Osteoblast (primary cell): ENCODE results near the gene VAPA. TPM values are rescaled to one million over a fixed set of nuclear protein-coding genes. Genes with fewer than 3 reads are reported as not detected.
A peak's percentile ranks its signal among the peaks of the same experiment; 100 is the strongest.

Experiments
- DNase-seq: peaks from one replicate; pipeline ENCODE4 v3.0.0; 2011; ENCODE audit warnings: low spot score, mixed read lengths; ENCODE audit not compliant: insufficient read length; ENCODE audit errors: missing footprints
- H2AFZ ChIP-seq: 2 replicates; pipeline ENCODE4 v1.6.0; 2011; ENCODE audit warnings: mild to moderate bottlenecking, low read length
- H3K27ac ChIP-seq: 2 replicates; pipeline ENCODE4 v1.5.1; 2011; ENCODE audit warnings: mild to moderate bottlenecking, low read depth, low read length, moderate library complexity
- H3K27me3 ChIP-seq: 2 replicates; pipeline ENCODE4 v1.6.0; 2012; ENCODE audit warnings: mild to moderate bottlenecking, control low read depth, inconsistent platforms, low read length, moderate library complexity; ENCODE audit not compliant: insufficient read depth
- H3K36me3 ChIP-seq: 2 replicates; pipeline ENCODE4 v1.5.1; 2011; ENCODE audit warnings: mild to moderate bottlenecking, low read length, control low read depth, moderate library complexity; ENCODE audit not compliant: insufficient read depth
- H3K4me1 ChIP-seq: 2 replicates; pipeline ENCODE4 v1.5.1; 2011; ENCODE audit warnings: mild to moderate bottlenecking, low read length, control low read depth, moderate library complexity; ENCODE audit not compliant: insufficient read depth
- H3K4me2 ChIP-seq: 2 replicates; pipeline ENCODE4 v1.6.0; 2011; ENCODE audit warnings: mild to moderate bottlenecking, low read length; ENCODE audit not compliant: insufficient read depth
- H3K4me3 ChIP-seq: fragments of 200-600 bp; sonication (generic); 3 replicates; pipeline ENCODE4 v1.5.1; 2012; ENCODE audit warnings: mild to moderate bottlenecking, low read length, inconsistent platforms; ENCODE audit not compliant: insufficient read depth
- H3K79me2 ChIP-seq: 2 replicates; pipeline ENCODE4 v1.6.0; 2012; ENCODE audit warnings: mild to moderate bottlenecking, low read length, control low read depth, inconsistent platforms; ENCODE audit not compliant: insufficient read depth
- H3K9me3 ChIP-seq: 2 replicates; pipeline ENCODE4 v1.5.1; 2011; ENCODE audit warnings: low read depth, low read length, control low read depth
- H4K20me1 ChIP-seq: 2 replicates; pipeline ENCODE4 v1.6.0; 2012; ENCODE audit warnings: mild to moderate bottlenecking, low read length, control low read depth; ENCODE audit not compliant: insufficient read depth
- total RNA-seq: library from RNA; depleted of rRNA; stranded (reverse); fragments of >200 nt; gene quantifications from 2 replicates; pipeline ENCODE4 v1.2.3, GENCODE V29; 2012
- TF ChIP-seq, protein P1 (sequence below): IDR thresholded peaks from 2 replicates; pipeline ENCODE4 v1.5.1; 2011; ENCODE audit warnings: mild to moderate bottlenecking, low read depth, low read length, moderate library complexity; ENCODE audit errors: extremely low read depth

The VAPA gene
- total RNA-seq, 1 donor, result 316 TPM

DNA sequence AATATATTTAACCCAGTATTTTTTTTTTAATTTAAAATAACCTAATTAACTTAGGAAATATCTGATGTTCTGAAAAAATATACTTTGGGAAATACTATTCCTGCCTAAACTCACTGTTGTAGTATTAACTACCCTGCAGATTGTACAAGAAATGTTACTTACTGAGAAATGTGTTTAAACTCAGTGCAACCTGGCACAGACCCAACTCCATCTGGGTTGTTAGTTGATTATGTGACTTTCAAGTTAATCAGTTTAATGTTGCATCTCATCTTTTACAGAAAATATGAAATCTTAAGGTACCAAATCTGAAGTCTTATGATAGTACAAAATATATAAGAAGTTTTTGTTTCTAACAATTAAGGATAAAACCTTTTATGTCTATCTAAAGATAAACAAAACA lies 27.3 kb downstream of the VAPA start:
- no peak for DNase-seq
- TF ChIP-seq, protein P1, sequence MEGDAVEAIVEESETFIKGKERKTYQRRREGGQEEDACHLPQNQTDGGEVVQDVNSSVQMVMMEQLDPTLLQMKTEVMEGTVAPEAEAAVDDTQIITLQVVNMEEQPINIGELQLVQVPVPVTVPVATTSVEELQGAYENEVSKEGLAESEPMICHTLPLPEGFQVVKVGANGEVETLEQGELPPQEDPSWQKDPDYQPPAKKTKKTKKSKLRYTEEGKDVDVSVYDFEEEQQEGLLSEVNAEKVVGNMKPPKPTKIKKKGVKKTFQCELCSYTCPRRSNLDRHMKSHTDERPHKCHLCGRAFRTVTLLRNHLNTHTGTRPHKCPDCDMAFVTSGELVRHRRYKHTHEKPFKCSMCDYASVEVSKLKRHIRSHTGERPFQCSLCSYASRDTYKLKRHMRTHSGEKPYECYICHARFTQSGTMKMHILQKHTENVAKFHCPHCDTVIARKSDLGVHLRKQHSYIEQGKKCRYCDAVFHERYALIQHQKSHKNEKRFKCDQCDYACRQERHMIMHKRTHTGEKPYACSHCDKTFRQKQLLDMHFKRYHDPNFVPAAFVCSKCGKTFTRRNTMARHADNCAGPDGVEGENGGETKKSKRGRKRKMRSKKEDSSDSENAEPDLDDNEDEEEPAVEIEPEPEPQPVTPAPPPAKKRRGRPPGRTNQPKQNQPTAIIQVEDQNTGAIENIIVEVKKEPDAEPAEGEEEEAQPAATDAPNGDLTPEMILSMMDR, result no peak
- H3K4me2 ChIP-seq, result no peak overlapping the region
- H3K27me3 ChIP-seq, result no peaks in the 10 kb centered on the region
- H3K4me3 ChIP-seq, result no peak overlapping the region
- no peaks in the 10 kb centered on the region for H3K4me1 ChIP-seq
- H3K79me2 ChIP-seq, result peaks cover 82% of the 10 kb centered on the region
- no peak overlapping the region for H3K27ac ChIP-seq
- H2AFZ ChIP-seq, result no peak overlapping the region
- no peaks in the 10 kb centered on the region for H3K9me3 ChIP-seq
- H3K36me3 ChIP-seq, result peaks cover 64% of the 10 kb centered on the region
- peaks cover 21% of the 10 kb centered on the region for H4K20me1 ChIP-seq

DNA sequence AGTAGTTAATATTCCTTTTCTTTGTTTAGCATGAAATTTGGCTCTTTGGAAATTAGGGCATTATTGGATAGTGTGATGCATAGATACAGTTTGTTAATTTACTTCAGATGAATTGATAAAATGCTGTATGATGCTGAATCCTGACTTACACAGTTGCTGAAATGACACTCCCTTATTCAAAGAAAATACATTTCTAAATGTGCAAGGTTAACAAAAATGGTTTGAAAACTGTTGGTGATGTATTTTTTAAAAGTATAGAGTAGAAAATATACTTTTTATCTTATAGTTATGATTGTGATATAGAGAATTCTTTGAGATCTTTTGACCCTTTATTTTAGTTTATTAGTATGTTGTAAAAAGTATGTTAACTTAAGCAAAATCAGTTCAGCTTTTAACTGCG lies 27.8 kb downstream of the VAPA start:
- H3K4me3 ChIP-seq, result no peak overlapping the region
- no peaks in the 10 kb centered on the region for H3K27me3 ChIP-seq
- no peak for DNase-seq

DNA sequence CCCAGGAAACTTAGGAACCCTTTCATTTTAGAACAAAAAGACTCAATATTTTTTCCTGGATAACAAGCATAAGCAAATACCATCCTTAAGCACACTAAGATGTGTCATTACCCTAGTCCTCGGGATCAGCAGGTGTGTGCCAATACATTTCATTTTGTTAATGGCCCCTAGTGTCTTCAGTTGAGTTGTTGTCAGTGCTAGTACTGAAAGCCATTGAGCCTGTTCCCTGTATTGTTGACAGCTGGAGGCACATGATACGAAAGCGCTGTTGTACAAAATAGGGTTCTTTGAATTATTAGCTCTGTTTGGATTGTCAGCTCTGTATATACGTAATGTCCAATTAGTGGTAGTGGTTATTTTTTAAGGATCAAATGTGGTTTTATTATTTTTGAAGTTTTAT lies 29.5 kb downstream of the VAPA start:
- Histone ChIP-seq H3K27ac (no peak overlapping the region), H3K4me1 (no peaks in the 10 kb centered on the region), H3K36me3 (peaks cover 60% of the 10 kb centered on the region), H2AFZ (no peak overlapping the region), H3K9me3 (no peaks in the 10 kb centered on the region), H3K4me3 (no peak overlapping the region), H3K79me2 (peaks cover 71% of the 10 kb centered on the region), H3K27me3 (no peaks in the 10 kb centered on the region), H4K20me1 (peaks cover 19% of the 10 kb centered on the region), H3K4me2 (no peak overlapping the region)
- TF ChIP-seq, protein P1, result no peak
- DNase-seq, result peak; percentile 13

More for the DNA sequence above, 27.8 kb downstream of the VAPA start:
- Histone ChIP-seq H3K4me2 (no peak overlapping the region), H3K79me2 (peaks cover 77% of the 10 kb centered on the region), H3K9me3 (no peaks in the 10 kb centered on the region), H3K27ac (no peak overlapping the region), H3K36me3 (peaks cover 63% of the 10 kb centered on the region), H2AFZ (no peak overlapping the region), H3K4me1 (no peaks in the 10 kb centered on the region), H4K20me1 (peaks cover 21% of the 10 kb centered on the region)
- TF ChIP-seq, protein P1, result no peak

DNA sequence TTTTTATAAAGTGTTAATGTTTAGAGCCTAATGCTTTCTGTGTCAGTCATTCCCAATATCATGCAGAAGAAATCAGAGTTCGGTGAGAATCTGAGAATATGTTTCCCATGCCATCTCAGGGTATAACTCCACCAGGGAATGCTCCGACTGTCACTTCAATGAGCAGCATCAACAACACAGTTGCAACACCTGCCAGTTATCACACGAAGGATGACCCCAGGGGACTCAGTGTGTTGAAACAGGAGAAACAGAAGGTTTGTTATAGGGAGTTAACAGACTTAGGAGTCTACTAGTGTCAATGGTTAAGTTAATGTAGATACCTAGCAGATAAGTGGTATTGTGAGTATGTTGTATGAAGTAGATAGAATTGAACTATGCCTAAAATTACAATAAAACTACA lies 31.0 kb downstream of the VAPA start:
- Histone ChIP-seq H3K79me2 (peaks cover 67% of the 10 kb centered on the region), H3K27me3 (no peaks in the 10 kb centered on the region), H3K9me3 (no peaks in the 10 kb centered on the region), H3K36me3 (peaks cover 63% of the 10 kb centered on the region), H2AFZ (no peak overlapping the region), H3K4me2 (no peak overlapping the region), H3K4me1 (no peaks in the 10 kb centered on the region), H3K27ac (no peak overlapping the region), H4K20me1 (peaks cover 9% of the 10 kb centered on the region), H3K4me3 (no peak overlapping the region)
- TF ChIP-seq, protein P1, result no peak
- DNase-seq, result no peak
